Midbrain (tissue), 1 donor: ENCODE data around the gene CLEC5A.
"Not testable (repeated sequence)": the region's sequence is repeated elsewhere in the genome, so short reads cannot be mapped to it uniquely, and the experiment has no call there.

Source experiments
- DNase-seq: peaks from one replicate; lab custom pipeline; 2025; lab: John Stamatoyannopoulos, UW

Gene CLEC5A

DNA sequence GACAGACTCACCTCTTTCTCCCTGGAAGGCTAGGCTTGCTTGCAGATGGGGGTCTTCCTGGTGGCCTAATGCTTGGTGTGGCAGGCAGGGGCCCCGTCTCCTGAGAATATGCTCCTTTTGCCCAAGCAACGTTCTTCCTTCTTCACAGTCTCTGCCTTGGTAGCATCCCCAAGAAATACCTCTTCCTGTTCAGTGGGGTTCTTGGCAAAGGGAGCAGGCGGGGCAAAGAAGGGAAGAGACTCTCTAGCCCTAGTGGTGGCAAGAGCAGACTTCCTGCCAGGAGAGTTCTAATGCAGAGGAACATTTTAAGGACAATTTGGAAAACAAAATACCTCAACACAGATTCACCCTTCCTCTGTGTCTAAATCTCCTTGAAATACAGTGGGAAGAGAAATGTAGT lies at the start of gene CLEC5A:
TSS of gene CLEC5A (minus strand) at position 179 of the 400 bp plus-strand sequence. CDS start 682 bp downstream, outside the sequence.
- no peak for DNase-seq

GRCh38 chr7:141993354-141993753 lies 46.6 kb upstream of the CLEC5A start:
- no peak for DNase-seq

- DNase-seq = no peak
Observed at GRCh38 chr7:141992688-141993087, 45.9 kb upstream of the CLEC5A start.

GRCh38 chr7:141992156-141992555 lies 45.4 kb upstream of the CLEC5A start:
- no peak for DNase-seq

GRCh38 chr7:141991140-141991539 lies 44.4 kb upstream of the CLEC5A start:
- no peak for DNase-seq

DNA sequence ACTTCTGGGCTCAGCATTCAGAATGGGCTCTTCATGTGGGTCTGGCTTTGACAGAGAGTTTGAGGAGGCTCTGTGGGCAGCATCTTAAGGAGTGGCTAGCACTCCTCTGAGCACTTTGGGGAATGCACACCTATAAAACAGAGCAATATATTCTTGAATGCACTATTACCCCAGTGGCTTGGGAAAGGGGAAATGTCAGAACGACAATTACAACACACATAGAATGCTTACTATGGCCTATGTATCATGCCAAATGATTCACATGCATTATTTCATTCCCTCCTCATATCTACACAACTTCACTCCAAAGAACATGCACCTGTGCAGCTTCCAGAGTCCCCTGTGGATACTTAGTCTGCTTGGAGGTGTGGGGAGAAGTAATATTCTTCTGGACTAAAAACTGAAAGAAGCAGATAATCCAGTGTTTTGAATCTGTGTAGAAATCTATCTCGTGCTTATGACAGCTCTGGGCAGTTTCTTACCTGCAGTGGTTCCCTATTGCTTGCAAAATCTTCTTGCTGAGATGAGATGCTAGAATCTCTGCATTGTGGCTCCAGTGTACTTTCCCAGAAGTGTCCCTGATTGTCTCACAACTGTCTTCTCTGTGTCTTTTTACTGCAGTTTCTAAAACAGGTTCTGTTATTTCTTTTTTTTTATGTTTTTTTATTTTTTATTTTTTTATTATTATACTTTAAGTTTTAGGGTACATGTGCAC lies 43.4 kb upstream of the CLEC5A start:
- no peak for DNase-seq

DNA sequence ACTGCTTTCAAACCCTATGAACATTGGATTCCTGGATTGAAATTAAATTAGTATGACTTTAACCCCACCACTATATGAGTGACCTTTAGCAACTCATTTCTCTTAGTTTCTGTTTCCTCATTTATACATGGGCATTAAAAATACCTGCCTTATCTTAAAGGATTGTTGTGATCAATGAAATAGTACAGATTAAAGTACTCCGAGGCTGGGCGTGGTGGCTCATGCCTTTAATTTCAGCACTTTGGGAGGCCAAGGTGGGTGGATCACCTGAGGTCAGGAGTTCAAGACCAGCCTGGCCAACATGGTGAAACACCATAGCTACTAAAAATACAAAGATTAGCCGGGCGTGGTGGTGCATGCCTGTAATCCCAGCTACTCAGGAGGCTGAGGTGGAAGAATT lies 41.0 kb upstream of the CLEC5A start:
- not testable (repeated sequence) for DNase-seq

DNA sequence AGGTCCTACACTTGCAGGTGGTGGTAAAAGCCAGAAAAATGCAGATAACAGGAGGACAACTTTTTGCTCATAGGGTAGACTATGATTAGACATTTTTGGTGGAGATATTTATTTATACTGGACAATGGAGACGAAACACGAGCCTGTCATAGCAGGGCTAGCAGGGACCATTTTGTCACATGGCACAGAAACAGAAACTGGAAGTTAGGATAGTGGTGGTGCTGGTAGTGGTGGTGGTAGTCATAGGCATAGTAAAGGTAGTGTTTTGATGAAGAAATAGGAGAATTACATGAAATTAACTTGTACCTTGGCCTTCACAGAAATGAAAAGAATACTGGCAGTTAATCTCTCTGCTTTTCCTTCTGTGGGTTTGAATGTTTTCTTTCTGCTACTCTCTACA lies 40.1 kb upstream of the CLEC5A start:
- no peak for DNase-seq

- not testable (repeated sequence) for DNase-seq
Observed at GRCh38 chr7:141985926-141986325, 39.2 kb upstream of the CLEC5A start.

- DNase-seq = no peak
Observed at GRCh38 chr7:141979568-141979967, 32.8 kb upstream of the CLEC5A start.

DNA sequence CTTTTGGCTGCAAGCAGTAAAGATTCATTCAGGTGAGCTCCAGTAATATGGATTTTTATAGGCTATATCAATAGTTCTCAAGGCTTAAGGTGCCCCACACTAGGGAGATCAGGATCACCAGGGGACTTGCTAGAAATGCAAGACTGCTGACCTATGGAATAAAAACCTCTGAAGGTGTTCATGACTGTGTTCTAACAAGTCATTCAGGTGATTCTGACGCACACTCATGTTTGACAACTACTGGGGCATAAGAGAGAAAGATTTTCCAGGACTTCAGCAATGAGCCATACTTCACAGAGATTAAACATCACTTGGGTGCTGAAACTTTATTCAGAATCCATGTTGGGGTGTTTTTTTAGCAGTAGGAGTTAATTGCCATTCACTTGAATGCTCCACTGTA lies 31.6 kb upstream of the CLEC5A start:
- no peak for DNase-seq

DNA sequence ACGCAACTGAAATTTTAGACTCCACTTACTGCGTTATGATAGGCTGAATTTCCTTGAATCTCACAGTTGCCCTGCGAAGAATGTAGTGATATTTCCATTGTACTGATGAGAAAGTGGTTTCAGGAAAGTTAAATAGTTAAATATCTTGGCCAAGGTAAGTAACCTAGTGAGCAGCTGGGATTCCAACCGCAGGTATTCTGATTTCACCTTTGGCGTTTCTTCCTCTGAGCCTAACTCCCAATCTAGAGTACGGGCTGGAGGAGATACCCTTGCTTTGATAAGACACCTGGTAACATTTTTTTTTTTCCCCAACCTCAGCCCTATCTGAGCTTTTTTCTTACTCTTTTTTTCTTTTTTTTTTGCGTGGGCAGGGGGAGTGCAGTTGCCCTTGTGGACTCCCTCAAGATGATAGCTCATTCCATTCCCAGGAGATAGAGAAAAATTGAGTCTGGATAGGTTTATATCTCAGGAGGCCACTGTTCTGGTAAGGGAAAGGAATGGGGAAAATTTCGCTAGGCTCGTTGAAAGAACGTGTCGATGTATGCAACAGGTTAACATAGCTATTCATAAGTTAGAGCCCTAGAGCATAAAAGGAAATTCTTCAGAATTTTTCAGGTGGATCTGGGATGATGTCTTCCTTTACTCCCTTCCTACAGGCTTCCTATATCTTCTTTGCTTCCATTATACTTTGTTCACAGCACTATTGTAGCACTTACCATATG lies 29.9 kb upstream of the CLEC5A start:
- no peak for DNase-seq

- DNase-seq = peak; percentile 75
Observed at GRCh38 chr7:141975806-141976523, 29.2 kb upstream of the CLEC5A start.

DNA sequence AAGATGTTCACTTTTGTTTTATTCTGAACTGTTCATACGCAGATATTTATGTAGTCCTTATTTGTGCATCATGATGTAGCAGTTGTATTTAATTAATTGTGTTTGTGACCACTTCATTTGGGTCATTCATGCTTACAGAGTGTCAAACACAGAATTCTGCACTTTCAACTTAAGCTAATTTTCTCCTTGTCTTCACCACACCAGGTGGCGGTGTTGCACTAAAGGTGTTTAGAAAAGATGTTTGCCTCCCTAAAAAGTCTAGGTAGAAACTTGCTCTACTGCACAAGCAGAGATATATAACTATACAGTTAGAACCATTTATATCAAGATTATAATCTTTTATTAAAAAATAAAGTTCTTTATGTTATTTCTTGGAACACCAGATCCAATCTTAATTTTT lies 28.1 kb upstream of the CLEC5A start:
- DNase-seq = no peak

DNA sequence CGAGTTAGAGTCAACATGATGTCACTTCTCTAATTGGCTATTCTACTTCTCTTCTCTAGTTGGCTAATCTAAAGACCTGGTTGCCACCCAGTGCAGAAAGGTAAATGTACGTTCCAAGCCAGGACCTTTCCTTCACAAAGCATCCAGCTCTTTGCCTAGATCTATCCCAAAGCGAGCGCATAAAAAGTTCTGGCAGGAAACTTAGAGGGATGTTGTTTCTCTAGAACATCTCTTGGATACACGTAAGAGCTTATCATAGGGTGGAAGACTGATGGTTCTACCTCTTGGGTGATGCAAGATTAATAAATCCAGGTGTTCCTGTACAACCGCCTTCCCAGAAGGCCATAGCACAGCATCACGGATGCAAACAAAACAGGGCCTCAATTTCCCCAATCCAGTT lies 26.9 kb upstream of the CLEC5A start, which contains the start of gene TAS2R38:
TSS of gene TAS2R38 (minus strand) at position 101 of the 400 bp plus-strand sequence. CDS start at position 17, 84 bp downstream.
- DNase-seq = no peak

GRCh38 chr7:141960687-141961422 lies 14.1 kb upstream of the CLEC5A start:
- peak; percentile 25 for DNase-seq

DNA sequence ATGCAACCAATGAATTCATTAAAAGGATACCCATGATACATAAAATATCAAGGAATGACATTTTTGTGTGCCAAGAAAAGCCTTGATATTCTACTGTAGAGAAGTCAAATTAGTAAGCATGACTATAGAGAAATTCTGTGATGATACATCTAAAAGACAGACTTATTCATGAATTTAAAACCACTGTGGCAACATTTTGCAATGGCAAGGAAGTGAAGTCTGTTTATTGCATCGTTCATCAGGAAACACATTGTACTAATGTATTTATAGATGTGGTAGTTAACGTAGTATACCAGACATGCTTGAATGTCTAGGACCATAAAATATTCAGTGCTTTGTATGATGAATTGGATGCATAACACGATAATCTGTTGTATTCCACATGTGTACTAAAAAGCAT lies 9.3 kb upstream of the CLEC5A start:
- peak; percentile 5 for DNase-seq

DNA sequence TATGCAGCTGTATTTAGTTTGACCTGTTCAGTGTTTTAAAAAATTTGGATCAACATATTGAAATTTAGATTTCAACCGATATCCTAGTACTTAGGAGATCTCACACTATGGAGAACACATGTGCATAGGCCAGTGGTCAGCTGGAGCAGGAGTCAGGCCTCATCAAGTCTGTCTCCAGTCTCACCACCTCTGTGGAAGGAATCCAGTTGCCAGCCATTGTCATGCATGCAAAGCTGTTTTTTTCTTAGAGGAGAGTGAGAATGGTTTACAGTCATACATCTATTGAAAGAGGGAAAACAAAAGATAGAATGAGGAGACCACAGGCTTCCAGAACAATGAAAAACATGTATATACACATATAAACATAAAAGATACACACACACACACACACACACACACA lies 7.6 kb upstream of the CLEC5A start:
- DNase-seq = no peak

GRCh38 chr7:141952461-141952860 lies 5.7 kb upstream of the CLEC5A start:
- DNase-seq = no peak

DNA sequence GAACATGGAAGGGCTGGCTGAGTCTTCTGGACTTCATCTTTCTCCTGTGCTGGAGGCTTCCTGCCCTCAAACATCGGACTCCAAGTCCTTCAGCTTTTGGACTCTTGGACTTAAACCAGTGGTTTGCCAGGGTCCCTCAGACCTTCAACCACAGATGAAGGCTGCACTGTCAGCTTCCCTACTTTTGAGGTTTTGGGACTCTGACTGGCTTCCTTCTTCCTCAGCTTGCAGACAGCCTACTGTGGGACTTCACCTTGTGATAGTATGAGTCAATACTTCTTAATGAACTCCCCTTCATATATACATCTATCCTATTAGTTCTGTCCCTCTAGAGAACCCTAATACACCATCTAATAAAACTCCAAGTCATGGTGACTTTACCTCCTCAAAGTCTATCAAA lies 4.0 kb upstream of the CLEC5A start:
- no peak for DNase-seq

- DNase-seq = no peak
Observed at GRCh38 chr7:141949911-141950310, 3.1 kb upstream of the CLEC5A start.

DNA sequence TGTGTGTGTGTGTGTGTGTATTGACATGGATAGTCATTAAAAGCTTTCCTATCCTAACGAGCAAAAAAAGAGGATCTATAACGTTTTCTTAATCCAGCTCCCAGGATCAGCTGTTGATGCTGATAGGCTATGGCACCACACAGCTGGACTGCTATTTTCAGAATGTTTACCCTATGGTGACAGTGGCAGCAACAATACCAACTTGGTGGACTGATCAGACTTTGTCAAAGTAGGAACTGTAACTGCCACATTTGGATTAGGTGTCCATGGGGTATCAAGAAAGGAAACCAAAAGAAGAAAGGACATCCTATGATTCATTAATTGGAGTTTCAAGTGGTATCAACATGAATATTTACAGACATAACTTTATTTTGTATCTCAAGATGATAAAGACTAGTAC lies 2.7 kb upstream of the CLEC5A start:
- no peak for DNase-seq
